ENCODE measurements around the gene LPO. TPM values are rescaled to one million over a fixed set of nuclear protein-coding genes. Genes with fewer than 3 reads are reported as not detected.

The LPO gene
- total RNA-seq, 3 donors from 2014 or later, result not detected

- H3K9me3 ChIP-seq, result no peaks in the 10 kb centered on the region
- intact Hi-C loops (cut with DNase I, micrococcal nuclease), result no loop called here
- H3K4me3 ChIP-seq, result no peak overlapping the region
- no peak for TF ChIP-seq CTCF (IDR thresholded peaks at IDR 0.05)
- no peaks in the 10 kb centered on the region for H3K36me3 ChIP-seq (ENCODE audit: low read depth)
- DNase-seq (no peak), ATAC-seq (no peak)
- no peaks in the 10 kb centered on the region for H3K4me1 ChIP-seq (ENCODE audit: low read depth)
Observed at GRCh38 chr17:58285422-58285810, 47.0 kb downstream of the LPO start.

GRCh38 chr17:58289869-58290268 is 51.5 kb downstream of the LPO start:
- Histone ChIP-seq H3K4me3 (no peak overlapping the region), H3K4me1 (ENCODE audit: low read depth) (no peaks in the 10 kb centered on the region), H3K36me3 (ENCODE audit: low read depth) (no peaks in the 10 kb centered on the region), H3K9me3 (no peaks in the 10 kb centered on the region)
- ATAC-seq, result no peak
- TF ChIP-seq CTCF (IDR thresholded peaks at IDR 0.05), result no peak
- intact Hi-C loops (cut with DNase I, micrococcal nuclease), result no loop called here
- no peak for DNase-seq

- no peak for ATAC-seq
- TF ChIP-seq CTCF (IDR thresholded peaks at IDR 0.05), result no peak
Observed at GRCh38 chr17:58291246-58291645, 52.9 kb downstream of the LPO start.

GRCh38 chr17:58294034-58294433 is 55.6 kb downstream of the LPO start:
- no peaks in the 10 kb centered on the region for H3K9me3 ChIP-seq
- DNase-seq (no peak), ATAC-seq (no peak)
- no peaks in the 10 kb centered on the region for H3K4me1 ChIP-seq (ENCODE audit: low read depth)
- H3K36me3 ChIP-seq (ENCODE audit: low read depth), result no peaks in the 10 kb centered on the region
- no peak for TF ChIP-seq CTCF (IDR thresholded peaks at IDR 0.05)
- H3K4me3 ChIP-seq, result no peak overlapping the region
- intact Hi-C loops (cut with DNase I, micrococcal nuclease), result no loop called here

More at GRCh38 chr17:58291246-58291645, 52.9 kb downstream of the LPO start:
- Histone ChIP-seq H3K36me3 (ENCODE audit: low read depth) (no peaks in the 10 kb centered on the region), H3K9me3 (no peaks in the 10 kb centered on the region), H3K4me3 (no peak overlapping the region), H3K4me1 (ENCODE audit: low read depth) (no peaks in the 10 kb centered on the region)
- DNase-seq, result no peak
- intact Hi-C loops (cut with DNase I, micrococcal nuclease), result no loop called here

- Histone ChIP-seq H3K4me1 (ENCODE audit: low read depth) (no peaks in the 10 kb centered on the region), H3K4me3 (no peak overlapping the region), H3K36me3 (ENCODE audit: low read depth) (no peaks in the 10 kb centered on the region), H3K9me3 (no peaks in the 10 kb centered on the region)
- intact Hi-C loops (cut with DNase I, micrococcal nuclease), result no loop called here
- ATAC-seq (no peak), DNase-seq (no peak)
- TF ChIP-seq CTCF (IDR thresholded peaks at IDR 0.05), result no peak
Observed at GRCh38 chr17:58300336-58300735, 62.0 kb downstream of the LPO start.

- no peak for TF ChIP-seq CTCF (IDR thresholded peaks at IDR 0.05)
- Histone ChIP-seq H3K9me3 (no peaks in the 10 kb centered on the region), H3K4me1 (ENCODE audit: low read depth) (no peaks in the 10 kb centered on the region), H3K36me3 (ENCODE audit: low read depth) (no peaks in the 10 kb centered on the region), H3K4me3 (no peak overlapping the region)
- intact Hi-C loops (cut with DNase I, micrococcal nuclease), result no loop called here
- DNase-seq, result no peak
- ATAC-seq, result no peak
Observed at GRCh38 chr17:58301504-58302150, 63.2 kb downstream of the LPO start.
